A549 treated with GW870086 at 1 μM for 4 hours (cell line): ENCODE measurements around the gene ANP32B. TPM values are rescaled to one million over a fixed set of nuclear protein-coding genes. Genes with fewer than 3 reads are reported as not detected.

Experiments
- total RNA-seq: library from RNA; stranded (reverse); fragments of 200-300 nt; extraction: Qiagen RNA extraction; gene quantifications from 5 replicates; pipeline ENCODE4 v1.2.3, GENCODE V29; 2022; ENCODE audit warnings: low read depth

ANP32B gene
- 278 to 309 TPM (median 286 TPM) in 5 replicates for total RNA-seq

GRCh38 chr9:97982683-97983588 is at the start of gene ANP32B:
ANP32B (plus strand) TSS chr9:97983341; CDS start chr9:97983556, 215 bp downstream.

GRCh38 chr9:97938081-97938644 is 45.0 kb upstream of the ANP32B start, which contains the start of gene HEMGN:
HEMGN (minus strand) TSS chr9:97938172; CDS start chr9:97938136, 36 bp downstream.

GRCh38 chr9:98056269-98057137 is 73.4 kb downstream of the ANP32B start, which contains the start of gene NANS:
NANS (plus strand) TSS chr9:98056732; CDS start chr9:98056809, 77 bp downstream.

Other genes starting within 250 kb of the ANP32B start
- 3.1 to 4.7 TPM (median 4.0 TPM) in 5 replicates for gene FOXE1, start 130.1 kb upstream of the ANP32B start, total RNA-seq
- 11.5 to 13.6 TPM (median 11.8 TPM) in 5 replicates for gene TRMO, start 60.8 kb upstream of the ANP32B start, total RNA-seq
- gene HEMGN, start 45.2 kb upstream of the ANP32B start, total RNA-seq: not detected in 5 replicates
- 62.3 to 73.7 TPM (median 68.3 TPM) in 5 replicates for gene NANS, start 73.4 kb downstream of the ANP32B start, total RNA-seq
- 10.4 to 13.8 TPM (median 13.4 TPM) in 5 replicates for gene TRIM14, start 135.9 kb downstream of the ANP32B start, total RNA-seq
- 0.81 to 1.4 TPM (median 1.2 TPM) in 5 replicates for gene CORO2A, start 209.3 kb downstream of the ANP32B start, total RNA-seq